Nephron (organoid): Measurements from ENCODE around the gene BHLHA15.
A peak's percentile ranks its signal among the peaks of the same experiment; 100 is the strongest.

Source experiments
- H3K27ac Mint-ChIP-seq, 3 experiments: 2 replicates each; pipeline ENCODE4 v1.8.0; 2020; ENCODE audit warnings: mixed read lengths in 3 of 3, mild to moderate bottlenecking in 2 of 3, moderate library complexity in 1 of 3
- H3K27me3 Mint-ChIP-seq: 2 replicates; pipeline ENCODE4 v1.8.0; 2021; ENCODE audit warnings: low read depth, mild to moderate bottlenecking, moderate library complexity, mixed read lengths
- H3K36me3 Mint-ChIP-seq: 2 replicates; pipeline ENCODE4 v1.8.0; 2020; ENCODE audit warnings: low read depth, mixed read lengths
- H3K4me1 Mint-ChIP-seq: 2 replicates; pipeline ENCODE4 v1.8.0; 2020; ENCODE audit warnings: mixed read lengths
- H3K4me3 Mint-ChIP-seq, 3 experiments: 2 replicates each; pipeline ENCODE4 v1.8.0; 2020; ENCODE audit warnings: mild to moderate bottlenecking in 3 of 3, mixed read lengths in 3 of 3, moderate library complexity in 2 of 3
- H3K9me3 Mint-ChIP-seq: 2 replicates; pipeline ENCODE4 v1.8.0; 2020; ENCODE audit warnings: mixed read lengths
- CTCF ChIP-seq, 3 experiments: fragments of 200-600 bp; sonication (generic); IDR thresholded peaks; one replicate each; pipeline ENCODE4 v1.5.0; 2021; ENCODE audit warnings: antibody characterized with exemption in 3 of 3; ENCODE audit not compliant: unreplicated experiment in 3 of 3

Gene BHLHA15

GRCh38 chr7:98166668-98166970 is 44.6 kb upstream of the BHLHA15 start:
- H3K27me3 Mint-ChIP-seq, result no peaks in the 10 kb centered on the region
- no peak for TF ChIP-seq CTCF (IDR thresholded peaks at IDR 0.05; ENCODE audit: unreplicated experiment in 3 of 3)
- H3K9me3 Mint-ChIP-seq, result no peaks in the 10 kb centered on the region
- H3K27ac Mint-ChIP-seq, result no peak overlapping the region
- H3K4me3 Mint-ChIP-seq, result no peak overlapping the region
- peaks cover 4% of the 10 kb centered on the region for H3K36me3 Mint-ChIP-seq
- no peaks in the 10 kb centered on the region for H3K4me1 Mint-ChIP-seq

GRCh38 chr7:98167653-98168052 is 43.6 kb upstream of the BHLHA15 start:
- no peak for TF ChIP-seq CTCF (IDR thresholded peaks at IDR 0.05; ENCODE audit: unreplicated experiment in 3 of 3)
- no peaks in the 10 kb centered on the region for H3K4me1 Mint-ChIP-seq
- H3K4me3 Mint-ChIP-seq, result peak overlapping the region in 1 of 3 experiments; percentile 7
- H3K27ac Mint-ChIP-seq, result no peak overlapping the region
- peaks cover 7% of the 10 kb centered on the region for H3K36me3 Mint-ChIP-seq
- H3K9me3 Mint-ChIP-seq, result no peaks in the 10 kb centered on the region
- no peaks in the 10 kb centered on the region for H3K27me3 Mint-ChIP-seq

GRCh38 chr7:98168181-98168903 is 42.9 kb upstream of the BHLHA15 start:
- peak; percentile 83 to 89 (median 85) for TF ChIP-seq CTCF (IDR thresholded peaks at IDR 0.05; ENCODE audit: unreplicated experiment in 3 of 3)
- Mint-ChIP-seq H3K9me3 (no peaks in the 10 kb centered on the region), H3K4me3 (no peak overlapping the region), H3K4me1 (no peaks in the 10 kb centered on the region), H3K27me3 (no peaks in the 10 kb centered on the region), H3K36me3 (peaks cover 11% of the 10 kb centered on the region), H3K27ac (peak overlapping the region in 2 of 3 experiments; percentile 7 to 10)

GRCh38 chr7:98168904-98169621 is 42.2 kb upstream of the BHLHA15 start:
- Mint-ChIP-seq H3K36me3 (peaks cover 11% of the 10 kb centered on the region), H3K9me3 (no peaks in the 10 kb centered on the region), H3K4me3 (no peak overlapping the region), H3K27me3 (no peaks in the 10 kb centered on the region), H3K4me1 (no peaks in the 10 kb centered on the region), H3K27ac (peak overlapping the region in 1 of 3 experiments; percentile 7)
- TF ChIP-seq CTCF (IDR thresholded peaks at IDR 0.05; ENCODE audit: unreplicated experiment in 3 of 3), result peak in 1 of 3 experiments; percentile 36

- Mint-ChIP-seq H3K36me3 (peaks cover 11% of the 10 kb centered on the region), H3K27ac (peak overlapping the region in 2 of 3 experiments; percentile 62 to 86), H3K4me3 (no peak overlapping the region), H3K4me1 (no peaks in the 10 kb centered on the region), H3K27me3 (no peaks in the 10 kb centered on the region), H3K9me3 (no peaks in the 10 kb centered on the region)
- TF ChIP-seq CTCF (IDR thresholded peaks at IDR 0.05; ENCODE audit: unreplicated experiment in 3 of 3), result no peak
Measured at GRCh38 chr7:98170966-98171365, 40.3 kb upstream of the BHLHA15 start.
